HCT116 (cell line): ENCODE measurements around the gene ATOH8.

ENCODE experiments used
- CTCF ChIP-seq, 3 experiments: fragments of 200-600 bp in 1 of 3; sonication (generic) in 1 of 3; IDR thresholded peaks in 2 of 3; conservative IDR thresholded peaks in 1 of 3; 2 replicates each; pipeline ENCODE4 v1.5.1; 2012 to 2017; ENCODE audit warnings: low read depth in 2 of 3, low read length in 2 of 3, antibody characterized with exemption in 1 of 3, borderline replicate concordance in 1 of 3, control low read depth in 1 of 3, mild to moderate bottlenecking in 1 of 3, mixed read lengths in 1 of 3, mixed run types in 1 of 3, moderate library complexity in 1 of 3; ENCODE audit not compliant: insufficient read depth in 1 of 3
- POLR2A ChIP-seq: IDR thresholded peaks from 2 replicates; pipeline ENCODE4 v1.7.0; 2011; ENCODE audit warnings: borderline replicate concordance; ENCODE audit not compliant: insufficient read depth, insufficient read length; ENCODE audit errors: extremely low read depth
- POLR2AphosphoS5 ChIP-seq: IDR thresholded peaks from 2 replicates; pipeline ENCODE4 v1.6.1; 2011; ENCODE audit warnings: mild to moderate bottlenecking, low read depth, low read length, moderate library complexity
- ZBTB33 ChIP-seq: IDR thresholded peaks from 2 replicates; pipeline ENCODE4 v1.6.1; 2011; ENCODE audit warnings: mild to moderate bottlenecking, low read length, moderate library complexity; ENCODE audit not compliant: insufficient replicate concordance; ENCODE audit errors: extremely low read depth
- ZNF274 ChIP-seq: fragments of 200-500 bp; sonication (Bioruptor generic); IDR thresholded peaks from 2 replicates; pipeline ENCODE4 v1.6.1; 2014; ENCODE audit warnings: mild to moderate bottlenecking, low read depth, low read length, inconsistent platforms

GRCh38 chr2:85814802-85815550, 61.2 kb downstream of the ATOH8 start:
- no peak for TF ChIP-seq ZBTB33
- no peak for TF ChIP-seq POLR2A
- TF ChIP-seq ZNF274, result no peak
- TF ChIP-seq CTCF (IDR thresholded peaks at IDR 0.05 in 2 of 3, conservative IDR thresholded peaks at IDR 0.05 in 1 of 3; ENCODE audit: borderline replicate concordance in 1 of 3, insufficient read depth in 1 of 3, low read depth in 2 of 3, low read length in 2 of 3), result no peak
- TF ChIP-seq POLR2AphosphoS5, result no peak
